ENCODE results near the gene MME. TPM values are rescaled to one million over a fixed set of nuclear protein-coding genes. Genes with fewer than 3 reads are reported as not detected.

The MME gene
- total RNA-seq = 3.2 TPM
- long read RNA-seq, partial matches to known transcripts = 0 of 1 reads
- long read RNA-seq, other reads (novel, unspliced or antisense) = 1 of 1 reads

DNA sequence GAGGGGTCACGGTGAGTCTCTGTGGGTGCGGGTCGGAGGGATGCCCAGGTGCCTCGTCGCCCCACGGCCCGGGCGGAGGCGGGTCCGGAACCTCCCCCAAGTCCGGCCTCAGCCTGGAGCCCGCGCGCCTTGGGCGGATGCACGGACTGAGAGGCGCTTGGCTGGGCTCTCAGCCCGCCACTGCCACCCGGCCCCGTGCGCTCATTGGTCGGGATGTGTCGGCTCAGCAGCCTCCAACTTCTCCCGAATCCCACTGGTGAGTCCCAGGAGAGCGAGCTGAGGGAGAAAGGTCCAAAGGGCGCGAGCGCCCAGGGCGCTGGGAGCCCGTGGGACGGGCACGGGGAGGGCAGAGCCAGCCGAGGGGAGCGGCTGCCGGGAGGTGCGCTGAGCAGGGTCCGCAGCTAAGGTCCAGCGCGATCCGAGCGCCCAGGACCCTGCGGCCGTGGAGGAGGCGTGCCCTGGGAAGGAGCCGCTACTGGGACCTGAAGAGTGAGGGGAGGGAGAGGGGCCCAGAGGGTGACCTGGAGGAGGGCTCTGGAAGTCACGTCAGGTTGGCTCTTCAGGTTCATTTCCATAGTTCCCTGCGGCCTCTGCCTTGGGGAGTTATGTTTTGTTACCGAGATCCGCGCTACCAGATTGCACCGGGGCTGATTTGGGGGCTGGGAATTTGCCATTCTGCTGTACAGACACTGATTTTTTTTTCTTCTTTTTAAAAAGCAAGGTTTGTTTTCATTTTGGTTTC is at the start of gene MME:
MME (plus strand) TSS at position 574 of the 742 bp plus-strand sequence. CDS start 3,849 bp downstream, outside the sequence.
- DNase-seq = peak; percentile 62
- intact Hi-C loops (cut with DNase I) = no loop called here

DNA sequence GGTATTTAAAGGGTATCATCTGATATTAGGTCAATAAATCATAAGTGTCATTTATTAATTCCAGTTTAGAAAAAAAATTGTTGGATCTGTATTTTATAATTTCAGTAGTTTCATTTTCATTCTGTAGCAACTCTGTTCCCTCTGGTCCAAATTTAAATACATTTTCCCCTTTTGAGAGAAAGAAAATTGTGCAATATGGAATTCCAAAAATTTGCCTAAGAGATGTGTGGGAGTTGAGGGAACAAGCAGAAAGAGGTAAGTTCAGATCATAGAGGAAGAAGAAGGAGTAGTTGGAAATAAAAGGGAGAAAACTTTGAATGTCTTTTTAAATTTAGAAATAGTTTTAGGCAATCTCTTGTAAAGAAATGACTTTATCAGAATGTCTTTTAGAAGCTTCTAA is 48.9 kb upstream of the MME start:
- no peak for ATAC-seq (ENCODE audit: poor library complexity)

More for the DNA sequence above, at the start of gene MME:
- ATAC-seq (ENCODE audit: poor library complexity) = peak; percentile 93

DNA sequence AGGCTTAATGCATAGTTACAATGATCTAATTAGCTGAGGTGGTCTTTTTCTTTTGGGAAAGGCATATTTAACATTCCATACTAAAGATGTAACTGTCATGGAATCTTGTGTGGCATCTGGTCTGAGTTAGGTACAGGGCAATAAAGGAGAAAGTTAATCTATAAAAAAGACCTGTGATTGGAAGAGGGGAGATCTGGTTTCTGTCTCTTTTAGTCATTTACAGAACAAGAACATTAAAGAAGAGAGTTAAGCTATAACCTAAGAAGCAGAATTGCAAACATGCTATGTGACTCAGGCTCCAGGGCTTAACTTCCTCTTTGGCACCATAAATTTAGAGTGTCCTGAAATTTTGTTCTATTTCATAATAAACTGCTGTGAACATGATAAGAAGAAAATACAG is 47.2 kb upstream of the MME start:
- intact Hi-C loops (cut with DNase I) = no loop called here
- DNase-seq (no peak), ATAC-seq (ENCODE audit: poor library complexity) (no peak)

More for the DNA sequence above, 48.9 kb upstream of the MME start:
- no peak for DNase-seq
- intact Hi-C loops (cut with DNase I) = no loop called here

DNA sequence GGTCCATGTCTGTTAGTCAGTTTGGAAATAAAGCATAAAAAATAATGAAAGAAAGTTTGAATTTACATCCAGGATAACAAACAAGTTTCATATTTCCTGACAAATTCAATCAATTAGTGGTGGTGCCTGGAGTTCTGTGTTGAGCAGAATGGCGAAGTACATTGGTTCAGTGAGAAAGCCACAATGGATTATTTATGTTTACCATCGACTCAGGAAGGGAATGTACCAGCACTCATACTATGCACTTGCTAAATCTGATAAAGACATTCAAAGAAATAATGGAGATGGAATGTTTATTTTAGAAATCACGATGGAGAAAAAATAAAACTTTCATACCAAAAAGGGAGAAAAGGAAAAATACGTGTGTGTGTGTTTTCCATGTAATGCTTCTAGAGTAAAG is 45.3 kb upstream of the MME start:
- ATAC-seq (ENCODE audit: poor library complexity) (no peak), DNase-seq (no peak)
- intact Hi-C loops (cut with DNase I) = no loop called here

DNA sequence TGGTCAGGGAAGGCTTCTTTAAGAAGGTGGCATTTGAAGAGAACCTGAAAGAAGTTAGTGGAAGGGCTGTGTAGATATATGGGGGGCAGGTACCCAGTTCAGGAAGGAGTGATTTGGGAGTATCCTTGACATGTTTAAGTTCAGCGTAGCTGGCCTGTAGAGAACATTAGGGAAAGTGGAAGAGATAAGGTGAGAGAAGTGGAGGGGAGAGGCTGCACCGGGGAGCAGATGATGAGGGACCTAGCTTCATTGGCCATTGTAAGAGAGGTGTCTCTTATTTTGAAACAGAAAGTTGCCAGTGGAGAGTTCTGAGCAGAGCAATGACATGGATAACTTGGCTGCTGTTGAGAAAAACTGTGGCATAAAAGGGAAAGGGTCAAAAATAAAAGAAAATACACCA is 44.6 kb upstream of the MME start:
- intact Hi-C loops (cut with DNase I) = no loop called here
- DNase-seq (no peak), ATAC-seq (ENCODE audit: poor library complexity) (no peak)

DNA sequence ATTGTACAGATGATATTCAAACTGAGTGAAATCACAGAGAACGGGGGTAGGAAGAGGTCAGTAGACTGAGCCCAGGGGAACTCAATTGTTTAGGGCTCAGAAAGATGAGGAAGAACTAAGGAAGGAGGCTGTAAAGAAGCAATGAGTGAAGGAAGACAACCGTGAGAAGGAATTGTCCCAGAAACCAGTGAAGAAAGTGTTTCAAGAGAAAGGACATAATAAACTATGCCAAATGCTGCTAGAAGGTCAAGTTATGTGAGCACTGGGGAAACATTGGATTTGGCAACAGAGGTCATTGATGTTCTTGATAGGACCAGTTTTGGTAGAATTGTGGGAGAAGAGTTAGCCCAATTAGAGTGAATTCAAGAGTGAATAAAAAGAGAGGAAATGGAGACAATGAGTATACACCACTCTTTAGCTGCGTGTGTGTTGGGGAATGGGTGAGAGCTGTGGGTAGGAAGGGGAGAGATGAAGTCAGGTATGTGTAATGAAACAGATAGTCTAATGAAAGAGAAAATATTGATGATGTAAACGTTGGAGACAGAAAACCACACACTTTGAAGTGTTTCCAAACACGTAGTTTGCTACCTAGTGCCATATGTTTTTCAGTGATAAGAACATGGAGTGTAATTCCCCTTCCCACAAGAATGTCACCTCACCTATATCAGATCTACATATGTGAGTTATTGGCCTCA is 42.5 kb upstream of the MME start:
- no peak for ATAC-seq (ENCODE audit: poor library complexity)

DNA sequence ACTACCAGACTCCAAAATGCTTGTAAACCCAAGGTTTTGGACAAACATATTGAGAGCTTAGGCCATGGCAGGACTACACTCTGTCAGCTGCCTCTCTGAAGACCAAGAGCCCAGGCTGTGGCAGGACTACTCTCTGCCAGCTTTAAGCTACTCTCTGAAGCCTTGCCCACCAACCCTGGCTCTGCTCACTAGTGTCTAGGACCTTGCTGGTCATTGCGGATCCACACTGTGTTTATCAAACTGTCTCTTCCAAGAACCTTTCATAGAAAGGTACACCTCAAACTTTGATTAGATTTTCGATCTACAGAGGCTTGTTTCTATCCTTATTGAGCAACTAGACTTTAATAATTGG is 41.9 kb upstream of the MME start:
- ATAC-seq (ENCODE audit: poor library complexity) = no peak
- DNase-seq = no peak
- intact Hi-C loops (cut with DNase I) = no loop called here

More for the DNA sequence above, 42.5 kb upstream of the MME start:
- intact Hi-C loops (cut with DNase I) = no loop called here
- no peak for DNase-seq

DNA sequence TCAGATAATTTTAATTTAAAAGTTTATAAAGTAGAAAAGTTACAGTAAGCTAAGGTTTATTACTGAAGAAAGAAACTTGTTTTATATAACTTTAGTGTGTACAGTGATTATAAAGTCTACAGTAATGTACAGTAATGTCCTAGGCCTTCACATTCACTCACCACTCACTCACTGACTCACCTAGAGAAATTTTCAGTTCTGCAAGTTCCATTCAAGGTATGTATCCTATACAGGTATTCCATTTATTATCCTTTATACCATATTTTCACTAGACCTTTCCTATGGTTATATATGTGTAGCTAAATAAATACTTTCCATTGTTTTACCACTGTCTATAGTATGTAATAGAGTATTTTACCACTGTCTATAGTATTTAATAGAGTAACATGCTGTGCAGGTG is 33.2 kb upstream of the MME start:
- ATAC-seq (ENCODE audit: poor library complexity) (no peak), DNase-seq (no peak)
- intact Hi-C loops (cut with DNase I) = no loop called here

DNA sequence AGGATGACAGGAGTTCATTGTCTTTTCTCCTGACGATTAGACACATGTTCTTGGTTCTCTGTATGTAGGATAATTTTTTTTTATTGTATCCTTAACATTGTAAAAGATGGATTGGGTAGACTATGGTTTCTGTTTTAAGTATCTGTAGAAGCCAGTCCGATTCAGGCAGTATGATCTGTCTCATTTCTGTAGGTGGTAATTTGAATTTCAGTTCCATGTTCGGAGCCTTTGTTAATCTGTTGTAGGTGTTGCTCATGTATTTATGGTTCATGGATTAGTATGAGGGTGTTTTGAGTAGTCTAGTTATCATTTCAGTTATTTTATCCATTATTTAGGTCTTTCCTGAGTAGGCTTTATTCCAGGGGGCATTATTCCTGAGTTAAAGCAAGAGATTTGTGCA is 32.4 kb upstream of the MME start:
- ATAC-seq (ENCODE audit: poor library complexity) (no peak), DNase-seq (no peak)
- intact Hi-C loops (cut with DNase I) = no loop called here

DNA sequence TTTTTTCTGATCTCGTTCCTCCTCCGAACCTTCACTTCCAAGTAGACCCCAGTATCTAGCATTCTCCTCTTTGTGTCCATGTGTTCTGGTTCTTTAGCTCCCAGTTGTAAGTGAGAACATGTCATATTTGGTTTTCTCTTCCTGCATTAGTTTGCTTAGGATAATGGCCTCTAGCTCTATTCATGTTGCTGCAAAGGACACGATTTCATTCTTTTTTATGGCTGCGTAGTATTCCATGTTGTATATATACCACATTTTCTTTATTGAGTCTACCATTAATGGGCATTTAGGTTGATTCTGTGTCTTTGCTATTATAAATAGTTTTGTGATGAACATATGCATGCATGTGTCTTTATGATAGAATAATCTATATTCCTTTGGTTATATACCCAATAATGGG is 30.2 kb upstream of the MME start:
- intact Hi-C loops (cut with DNase I) = no loop called here

DNA sequence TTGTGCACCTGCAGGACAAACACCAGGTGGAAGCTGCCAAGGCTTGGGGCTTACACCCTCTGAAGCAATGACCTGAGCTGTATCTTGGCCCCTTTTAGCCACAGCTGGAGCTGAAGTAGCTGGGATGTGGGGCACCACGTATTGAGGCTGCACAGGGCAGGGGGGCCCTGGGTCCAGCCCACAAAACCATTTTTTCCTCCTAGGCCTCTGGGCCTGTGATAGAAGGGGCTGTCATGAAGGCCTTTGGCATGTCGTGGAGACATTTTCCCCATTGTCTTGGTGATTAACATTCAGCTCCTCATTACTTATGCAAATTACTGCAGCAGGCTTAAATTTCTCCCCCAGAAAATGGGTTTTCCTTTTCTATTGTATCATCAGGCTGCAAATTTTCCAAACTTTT is 27.6 kb upstream of the MME start:
- ATAC-seq (ENCODE audit: poor library complexity) = no peak

More for the DNA sequence above, 30.2 kb upstream of the MME start:
- no peak for ATAC-seq (ENCODE audit: poor library complexity)
- no peak for DNase-seq

DNA sequence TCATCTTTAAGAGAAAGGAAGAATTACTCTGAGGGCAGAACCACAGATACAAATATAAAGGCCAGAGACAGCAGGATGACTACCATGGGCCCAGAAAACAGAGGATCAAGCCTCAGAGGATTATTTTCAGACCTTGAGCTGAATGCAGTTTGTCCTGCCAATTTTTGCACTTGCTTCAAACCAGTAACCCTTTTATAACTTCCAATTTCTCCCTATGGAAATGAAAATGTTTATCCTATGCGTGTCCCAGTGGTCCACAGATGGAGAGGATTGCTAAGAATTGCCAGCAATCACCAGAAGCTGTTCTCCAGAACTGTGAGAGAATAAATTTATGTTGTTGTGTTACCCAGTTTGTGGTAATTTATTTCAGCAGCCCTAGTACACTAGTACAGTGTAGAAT is 26.4 kb upstream of the MME start:
- peak; percentile 39 for ATAC-seq (ENCODE audit: poor library complexity)
- intact Hi-C loops (cut with DNase I) = no loop called here

More for the DNA sequence above, 27.6 kb upstream of the MME start:
- no peak for DNase-seq
- intact Hi-C loops (cut with DNase I) = no loop called here

DNA sequence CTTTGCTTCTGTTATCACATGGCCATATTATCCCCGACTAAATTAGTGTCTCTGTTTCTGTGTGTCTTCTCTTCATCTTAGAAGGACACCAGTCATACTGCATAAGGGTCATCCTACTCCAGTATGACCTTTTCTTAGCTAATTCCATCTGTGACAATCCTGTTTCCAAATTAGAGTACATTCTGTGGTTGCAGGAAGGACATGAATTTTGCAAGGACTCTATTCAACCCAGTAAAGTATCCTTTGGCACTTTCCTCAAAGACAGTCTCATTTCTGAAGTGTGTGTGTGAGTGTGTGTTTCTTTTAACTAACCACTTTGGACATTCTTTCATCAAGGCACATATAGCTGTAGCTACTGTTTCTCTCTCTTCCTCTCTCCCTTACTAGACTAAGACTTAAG is 15.2 kb upstream of the MME start:
- ATAC-seq (ENCODE audit: poor library complexity) = no peak
- no peak for DNase-seq

More for the DNA sequence above, 26.4 kb upstream of the MME start:
- DNase-seq = no peak

DNA sequence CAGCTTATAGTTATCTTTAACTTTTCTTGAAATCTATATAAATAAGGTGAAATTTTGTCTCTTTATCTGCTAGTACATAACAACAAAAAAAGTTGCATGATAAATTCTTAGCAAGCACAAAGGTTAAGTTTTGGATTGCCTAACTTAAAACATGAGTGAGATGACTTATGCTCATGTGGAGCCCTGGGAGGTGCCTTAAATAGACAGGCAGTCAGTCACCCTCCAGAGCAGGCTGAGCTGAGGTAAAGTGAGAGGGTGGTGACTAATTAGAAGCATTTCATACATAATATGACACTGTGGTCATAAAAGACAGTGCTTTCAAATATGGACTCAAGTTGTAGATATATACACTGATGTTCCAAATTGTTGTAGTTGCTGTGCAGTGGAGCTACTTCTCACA is 14.6 kb upstream of the MME start:
- intact Hi-C loops (cut with DNase I) = no loop called here
- no peak for ATAC-seq (ENCODE audit: poor library complexity)
- DNase-seq = no peak

More for the DNA sequence above, 15.2 kb upstream of the MME start:
- intact Hi-C loops (cut with DNase I) = no loop called here

DNA sequence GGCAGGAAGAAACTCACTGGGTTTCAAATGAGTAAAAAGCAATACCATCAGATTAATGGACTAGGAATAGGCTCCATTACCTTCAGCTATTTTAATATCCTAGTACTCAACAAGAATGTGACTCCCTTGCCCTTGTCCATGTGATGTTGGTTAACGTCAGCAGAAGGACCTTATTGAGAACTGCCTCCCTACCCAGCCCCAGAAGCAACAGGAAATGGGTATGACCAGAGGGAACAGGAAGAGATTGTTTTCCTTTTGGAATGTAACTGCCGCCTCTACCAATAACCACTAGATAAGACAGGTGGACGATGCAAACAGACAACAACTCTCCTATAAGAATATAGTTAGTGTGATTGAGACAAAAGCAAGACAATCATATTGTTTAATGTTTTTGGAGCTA is 10.4 kb upstream of the MME start:
- intact Hi-C loops (cut with DNase I) = no loop called here
- ATAC-seq (ENCODE audit: poor library complexity) (no peak), DNase-seq (no peak)

DNA sequence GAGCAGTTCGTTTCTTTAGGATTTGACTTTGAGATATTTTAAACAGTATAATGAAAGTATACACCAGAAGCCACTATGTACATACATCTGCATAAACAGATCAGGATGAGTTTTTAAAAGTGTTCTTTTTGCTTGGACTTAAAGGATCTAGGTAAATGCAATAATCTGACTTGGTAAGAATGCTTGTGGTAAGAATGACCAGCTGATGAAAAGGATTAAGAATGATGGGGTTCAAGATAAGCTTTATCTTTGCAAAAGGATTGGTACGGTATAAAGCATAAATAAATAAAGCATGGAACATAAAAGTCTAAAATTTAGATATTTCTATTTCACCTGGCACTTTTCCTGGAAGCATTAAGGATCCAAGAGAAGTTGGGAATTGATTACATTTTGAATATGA is 9.8 kb upstream of the MME start:
- DNase-seq = no peak
- ATAC-seq (ENCODE audit: poor library complexity) = no peak
- intact Hi-C loops (cut with DNase I) = no loop called here

DNA sequence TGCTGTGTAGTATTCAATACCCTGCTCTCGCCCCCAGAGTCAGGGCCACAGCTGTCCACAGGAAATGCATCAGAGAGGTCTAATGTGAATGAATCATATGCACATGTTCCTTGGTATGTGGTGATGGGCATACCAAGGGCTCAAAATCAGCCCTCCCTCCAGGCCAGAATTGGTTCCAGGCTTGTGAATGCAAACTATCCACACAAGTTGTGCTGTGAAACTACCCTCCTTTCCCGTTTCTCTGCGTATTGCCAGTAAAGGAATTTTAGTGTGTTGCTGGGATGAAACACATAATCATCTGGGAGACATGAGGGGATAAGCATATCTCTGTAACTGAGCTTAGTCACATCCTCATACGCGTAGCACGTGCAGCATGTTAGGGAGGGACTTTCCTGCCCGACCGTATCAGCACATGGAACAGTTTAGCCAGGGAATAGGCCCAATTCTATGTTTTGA is 9.2 kb upstream of the MME start:
- no peak for DNase-seq
- ATAC-seq (ENCODE audit: poor library complexity) = peak; percentile 49
- intact Hi-C loops (cut with DNase I) = no loop called here

DNA sequence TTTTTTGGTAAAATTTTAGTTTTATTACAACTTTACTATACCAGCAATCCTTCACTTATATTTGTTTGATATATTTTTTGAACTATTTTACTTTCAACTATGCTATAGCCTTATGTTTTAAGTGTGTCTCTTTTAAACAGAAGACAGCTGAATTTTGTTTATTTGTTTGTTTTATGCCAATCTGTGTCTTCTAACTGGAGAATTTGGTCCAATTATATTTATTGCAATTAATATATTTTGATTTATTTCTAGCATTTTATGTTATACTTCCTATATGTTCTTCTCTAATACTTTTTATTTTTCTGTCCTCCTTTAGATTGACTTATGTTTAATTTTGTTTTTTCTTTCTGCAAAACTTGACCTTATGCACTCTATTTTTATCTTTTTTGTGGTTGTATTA is 4.9 kb upstream of the MME start:
- intact Hi-C loops (cut with DNase I) = no loop called here
- no peak for ATAC-seq (ENCODE audit: poor library complexity)
- DNase-seq = no peak

DNA sequence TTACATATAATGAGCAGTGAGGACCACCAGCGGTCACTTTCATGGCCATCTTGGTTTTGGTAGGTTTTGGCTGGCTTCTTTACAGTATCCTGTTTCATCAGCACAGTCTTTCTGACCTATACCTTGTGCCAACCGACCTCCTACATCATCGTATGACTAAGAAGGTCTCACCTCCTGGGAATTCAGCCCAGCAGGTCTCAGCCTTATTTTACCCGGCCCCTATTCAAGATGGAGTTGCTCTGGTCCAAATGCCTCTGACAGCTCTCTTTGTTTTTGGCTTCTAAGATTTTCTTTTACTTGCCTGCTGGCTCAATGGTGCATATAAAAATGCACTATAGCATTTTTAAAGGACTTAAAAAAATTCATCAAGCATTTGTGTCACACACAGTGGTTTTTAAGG is 3.2 kb upstream of the MME start:
- no peak for DNase-seq
- no peak for ATAC-seq (ENCODE audit: poor library complexity)
- intact Hi-C loops (cut with DNase I) = no loop called here
